ENCODE data around the gene FAM156B.
"Not testable (repeated sequence)": the region's sequence is repeated elsewhere in the genome, so short reads cannot be mapped to it uniquely, and the experiment has no call there.

The FAM156B gene

GRCh38 chrX:52930214-52930613 is 33.1 kb downstream of the FAM156B start:
- DNase-seq = not testable (repeated sequence)

GRCh38 chrX:52933213-52933612 is 36.1 kb downstream of the FAM156B start:
- no peak for DNase-seq

GRCh38 chrX:52933976-52934703 is 37.0 kb downstream of the FAM156B start:
- peak in 1 of 2 experiments; percentile 58 for DNase-seq

- DNase-seq = peak; percentile 75
These were observed 37.8 kb downstream of the FAM156B start for GRCh38 chrX:52934704-52935469.

- DNase-seq = not testable (repeated sequence)
These were observed 38.3 kb downstream of the FAM156B start for GRCh38 chrX:52935470-52935784.

- not testable (repeated sequence) for DNase-seq
These were observed 43.6 kb downstream of the FAM156B start for GRCh38 chrX:52940704-52941103.

GRCh38 chrX:52941728-52942127 is 44.6 kb downstream of the FAM156B start:
- DNase-seq = not testable (repeated sequence)

- not testable (repeated sequence) for DNase-seq
These were observed 48.8 kb downstream of the FAM156B start for GRCh38 chrX:52945838-52946494.

- DNase-seq = not testable (repeated sequence)
These were observed 50.4 kb downstream of the FAM156B start for GRCh38 chrX:52947501-52947900.

GRCh38 chrX:52948265-52948664 is 51.1 kb downstream of the FAM156B start:
- not testable (repeated sequence) for DNase-seq

GRCh38 chrX:52949325-52949724 is 52.2 kb downstream of the FAM156B start:
- not testable (repeated sequence) for DNase-seq

- not testable (repeated sequence) for DNase-seq
These were observed 52.8 kb downstream of the FAM156B start for GRCh38 chrX:52949884-52950283.

Data from AML-193 (cell line).